ENCODE measurements around the gene LMAN1L. TPM values are rescaled to one million over a fixed set of nuclear protein-coding genes. Genes with fewer than 3 reads are reported as not detected.
A peak's percentile ranks its signal among the peaks of the same experiment; 100 is the strongest.

Gene LMAN1L
- 0.11 TPM in 1 of 2 replicates, not detected in the other for total RNA-seq

DNA sequence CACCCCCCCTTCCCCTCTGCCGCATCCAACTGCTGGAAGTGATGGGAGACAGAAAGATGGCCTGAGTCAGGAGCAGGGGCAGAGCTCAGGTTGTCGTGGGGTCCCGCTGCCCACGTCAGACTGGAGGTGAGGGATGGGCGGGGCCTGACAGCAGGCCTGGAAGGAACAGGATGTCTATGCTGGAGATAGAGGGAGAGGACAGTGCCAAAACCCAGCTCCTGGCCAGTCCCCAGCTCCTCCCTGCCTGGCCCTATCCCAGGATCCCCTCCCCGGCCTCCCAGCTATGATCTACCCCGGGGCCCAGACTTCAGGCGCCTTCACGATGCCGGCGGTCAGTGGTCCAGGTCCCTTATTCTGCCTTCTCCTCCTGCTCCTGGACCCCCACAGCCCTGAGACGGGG lies at the start of gene LMAN1L:
Gene LMAN1L, plus strand, starts transcription at position 303 of the 400 bp plus-strand sequence. Its CDS starts 20 bp downstream, at position 323.

DNA sequence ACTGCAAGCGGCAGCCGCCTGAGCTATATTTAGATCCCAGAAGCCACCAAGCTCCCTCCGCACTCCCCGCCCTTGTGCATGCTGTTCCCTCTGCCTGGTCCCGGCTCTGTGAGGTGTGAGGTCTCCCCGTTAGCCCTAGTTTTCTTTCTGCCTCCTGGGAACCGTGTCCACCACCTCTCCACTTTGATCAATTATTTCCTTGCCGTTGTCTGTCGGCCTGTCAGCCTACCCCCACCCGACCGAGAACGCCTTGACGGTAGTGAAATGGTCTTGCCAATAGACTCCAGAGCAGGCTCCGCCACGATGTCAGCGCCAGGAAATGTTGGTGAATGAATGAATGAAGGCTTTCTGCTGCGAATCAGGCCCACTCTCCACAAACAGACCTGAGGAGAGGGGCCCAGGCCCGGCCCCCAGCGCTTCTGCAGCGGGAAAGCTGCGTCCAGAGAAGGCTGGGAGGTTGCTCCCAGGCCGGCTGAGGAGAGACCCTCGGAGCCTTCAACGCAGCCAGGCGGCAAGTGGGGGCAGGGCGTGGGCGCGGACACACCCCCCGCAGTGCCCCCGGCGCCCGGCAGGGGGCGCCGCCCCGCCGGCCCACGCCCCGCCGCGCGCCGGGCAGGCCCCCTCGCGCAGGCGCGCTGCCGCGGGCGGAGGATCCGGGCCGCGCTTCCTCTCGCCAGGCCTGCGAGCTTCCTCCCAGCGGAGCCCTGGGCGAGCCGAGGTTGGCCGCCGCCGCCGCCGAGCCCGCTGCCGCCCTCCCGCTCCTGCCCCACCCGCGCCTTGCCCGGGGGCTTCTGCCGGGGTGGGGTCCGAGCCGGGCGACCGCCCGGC lies 31.0 kb upstream of the LMAN1L start, which contains the start of gene CSK:
Gene CSK, plus strand, starts transcription at position 650 of the 828 bp plus-strand sequence. CDS start 16,218 bp downstream, outside the sequence.

DNA sequence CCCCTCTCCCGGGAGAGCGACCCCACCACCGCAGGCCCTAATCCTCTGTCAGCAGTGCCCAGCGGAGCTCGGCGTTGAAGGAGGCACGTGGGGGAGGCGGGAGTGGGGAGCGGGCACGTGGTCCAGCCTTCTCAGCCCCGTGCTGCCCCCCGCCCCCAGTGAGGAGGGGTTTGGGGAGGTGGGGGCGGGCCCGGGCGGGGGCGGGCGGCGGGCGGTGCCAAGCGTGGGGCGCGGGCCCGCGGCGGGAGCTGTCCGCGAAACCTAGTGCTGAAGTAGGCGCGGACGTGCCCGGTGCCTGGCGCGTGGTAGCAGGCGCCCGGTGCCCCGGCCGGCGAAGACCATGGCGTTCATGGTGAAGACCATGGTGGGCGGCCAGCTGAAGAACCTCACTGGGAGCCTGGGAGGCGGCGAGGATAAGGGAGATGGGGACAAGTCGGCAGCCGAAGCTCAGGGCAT lies 13.8 kb downstream of the LMAN1L start, which contains the start of gene CPLX3:
Gene CPLX3, plus strand, starts transcription at position 264 of the 456 bp plus-strand sequence. Its CDS starts 77 bp downstream, at position 341.

DNA sequence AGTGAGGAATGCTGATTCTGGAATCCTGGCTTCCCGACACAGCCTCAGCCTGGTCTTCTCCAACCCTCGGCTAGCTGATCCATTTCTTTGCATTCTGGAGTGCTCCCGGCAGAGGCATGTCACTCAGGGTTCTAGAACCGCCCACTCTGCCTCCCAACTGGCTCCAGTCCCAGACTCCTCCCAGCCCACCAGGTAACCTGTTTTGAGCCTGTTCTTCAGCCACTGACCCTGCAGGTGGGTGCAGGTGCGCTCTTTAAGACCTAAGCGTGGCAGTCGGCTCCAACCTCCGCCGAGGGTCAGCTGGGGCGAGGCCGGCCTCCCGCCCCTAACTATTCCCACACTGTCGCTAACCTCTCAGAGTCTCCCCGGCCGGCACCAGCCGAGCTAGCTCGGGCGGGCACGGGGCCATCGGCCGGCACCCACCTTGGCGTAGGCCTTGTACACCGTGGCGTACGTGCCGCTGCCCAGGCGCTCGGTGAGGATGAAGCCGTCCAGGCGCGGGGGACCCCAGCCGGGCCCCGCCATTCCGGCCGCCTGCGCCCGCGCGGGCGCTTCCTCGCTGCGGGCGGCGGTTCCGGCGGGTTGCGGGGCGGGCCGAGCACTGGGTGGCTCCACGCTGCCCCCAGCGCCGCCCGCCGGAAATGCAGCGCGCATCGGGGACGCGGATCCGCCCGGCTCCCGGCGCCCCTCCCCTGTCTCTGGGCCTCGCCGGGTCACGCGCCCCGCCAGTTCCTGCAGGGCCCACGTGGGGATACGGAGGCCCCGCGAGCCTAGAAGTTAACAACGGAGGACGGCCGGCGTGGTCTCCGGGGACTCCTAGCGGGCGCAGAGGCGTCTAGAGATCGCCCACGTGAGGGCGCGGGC lies 30.2 kb downstream of the LMAN1L start, which contains the start of gene ULK3:
Gene ULK3, minus strand, starts transcription at position 576 of the 864 bp plus-strand sequence. Its CDS starts 51 bp downstream, at position 525.

DNA sequence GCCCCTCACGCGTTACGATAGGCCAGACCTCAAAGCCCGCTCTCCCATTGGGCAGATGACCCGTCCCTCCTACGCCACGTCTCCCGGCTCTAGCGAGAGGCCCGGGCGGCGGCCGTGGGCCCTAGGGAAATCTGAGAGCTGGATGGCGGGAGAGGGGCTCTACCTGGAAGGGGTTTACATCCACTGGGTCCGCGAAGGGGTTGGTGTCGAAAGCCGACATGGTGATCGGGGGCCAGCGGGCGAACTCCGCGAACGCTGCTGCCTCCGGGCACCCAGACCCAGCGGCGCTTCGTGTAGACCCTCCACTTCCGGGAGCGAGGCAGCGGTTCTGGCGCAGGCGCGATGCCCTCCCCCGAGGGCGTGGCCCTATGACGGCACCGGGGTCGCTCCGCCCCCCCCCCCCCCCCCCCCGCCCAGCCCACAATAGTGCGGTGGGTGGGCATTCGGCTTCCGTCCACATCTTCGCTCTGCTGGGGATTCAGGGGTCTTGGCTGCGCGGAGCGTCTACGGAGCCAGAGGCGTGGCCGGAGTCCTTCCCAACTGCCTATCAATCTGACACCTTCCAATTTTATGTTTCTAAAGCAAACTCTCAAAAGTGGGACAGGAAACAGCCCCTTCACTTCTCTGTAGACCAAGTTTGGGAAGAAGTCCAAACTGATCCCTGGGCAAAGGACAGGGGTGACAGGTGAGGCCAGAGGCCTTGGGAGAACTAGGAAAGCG lies 60.6 kb downstream of the LMAN1L start, which contains the start of gene SCAMP2:
Gene SCAMP2, minus strand, starts transcription at position 330 of the 720 bp plus-strand sequence. Its CDS starts 110 bp downstream, at position 220.

Small RNA genes lying within 50 kb of the gene (small RNA-seq; reads per million reads assigned to genes)
- gene CPLX3 (not detected), gene MIR4513 (not detected), gene MIR6882 (0.55 reads per million, percentile 31 among the genes with 10 or more reads in this experiment)

Other genes starting within 250 kb of the LMAN1L start
- 75.8 and 88.2 TPM in 2 replicates for gene CLK3, start 197.0 kb upstream of the LMAN1L start, total RNA-seq
- 10.6 and 14.0 TPM in 2 replicates for gene EDC3, start 116.8 kb upstream of the LMAN1L start, total RNA-seq
- gene CYP1A1, start 87.3 kb upstream of the LMAN1L start, total RNA-seq = 0.11 TPM in 1 of 2 replicates, not detected in the other
- gene CYP1A2, start 64.0 kb upstream of the LMAN1L start, total RNA-seq = not detected in 2 replicates
- gene CSK, start 30.8 kb upstream of the LMAN1L start, total RNA-seq = 20.3 and 27.1 TPM in 2 replicates
- not detected in 2 replicates for gene CPLX3, start 13.8 kb downstream of the LMAN1L start, total RNA-seq
- gene ULK3, start 30.3 kb downstream of the LMAN1L start, total RNA-seq = 6.3 and 8.2 TPM in 2 replicates
- 29.8 and 54.7 TPM in 2 replicates for gene SCAMP2, start 60.5 kb downstream of the LMAN1L start, total RNA-seq
- gene MPI, start 77.2 kb downstream of the LMAN1L start, total RNA-seq = 36.5 and 63.0 TPM in 2 replicates
- gene FAM219B, start 94.0 kb downstream of the LMAN1L start, total RNA-seq = 30.1 and 31.4 TPM in 2 replicates
- 23.9 and 32.9 TPM in 2 replicates for gene COX5A, start 125.2 kb downstream of the LMAN1L start, total RNA-seq
- 0.98 and 2.0 TPM in 2 replicates for gene RPP25, start 143.9 kb downstream of the LMAN1L start, total RNA-seq
- 0.39 and 0.87 TPM in 2 replicates for gene SCAMP5, start 182.7 kb downstream of the LMAN1L start, total RNA-seq
- gene PPCDC, start 210.8 kb downstream of the LMAN1L start, total RNA-seq = 11.2 and 12.2 TPM in 2 replicates

Data from placental epithelial cell (primary cell).